CD4-positive, CD25-positive, alpha-beta regulatory T cell (primary cell): Measurements from ENCODE around the gene CLN6. TPM values are rescaled to one million over a fixed set of nuclear protein-coding genes. Genes with fewer than 3 reads are reported as not detected.

Source experiments
- ATAC-seq, 2 donors: fragments of 150-1000 bp; cut with Tn5 transposase; one replicate each; pipeline ENCODE4 v1.10.0; 2021; ENCODE audit warnings: low read depth in 2 of 2, moderate number of reproducible peaks in 2 of 2, moderate library complexity in 1 of 2
- DNase-seq, 3 donors: peaks; one replicate each; pipeline versions ENCODE4 v3.0.0 to v3.0.0-alpha.2; 2012 to 2022; ENCODE audit warnings: mixed read lengths in 1 of 3
- H3K27ac ChIP-seq: one replicate; pipeline ENCODE4 v1.7.0; 2013; ENCODE audit warnings: mild to moderate bottlenecking, low read length; ENCODE audit not compliant: insufficient read depth, poor library complexity, severe bottlenecking
- H3K27me3 ChIP-seq: one replicate; pipeline ENCODE4 v1.7.0; 2013; ENCODE audit warnings: low read length; ENCODE audit not compliant: control insufficient read depth, insufficient read depth
- H3K36me3 ChIP-seq: one replicate; pipeline ENCODE4 v1.7.0; 2013; ENCODE audit warnings: mild to moderate bottlenecking, low read length, moderate library complexity; ENCODE audit not compliant: control insufficient read depth, insufficient read depth
- H3K4me1 ChIP-seq: 2 replicates; pipeline ENCODE4 v1.7.0; 2013; ENCODE audit warnings: mild to moderate bottlenecking, low read length; ENCODE audit not compliant: insufficient read depth, control insufficient read depth, poor library complexity, severe bottlenecking
- H3K4me3 ChIP-seq: one replicate; pipeline ENCODE4 v1.7.0; 2013; ENCODE audit warnings: low read depth, mild to moderate bottlenecking, low read length, moderate library complexity
- H3K9me3 ChIP-seq, 2 experiments: 1 replicate in 1 of 2; 2 replicates in 1 of 2; pipeline ENCODE4 v1.7.0; 2013; ENCODE audit warnings: low read length in 2 of 2, mild to moderate bottlenecking in 1 of 2, moderate library complexity in 1 of 2; ENCODE audit not compliant: control insufficient read depth in 2 of 2
- H3K27ac Mint-ChIP-seq, 3 donors: one replicate each; pipeline ENCODE4 v1.8.0; 2020 to 2022; ENCODE audit warnings: mild to moderate bottlenecking in 3 of 3, mixed read lengths in 3 of 3, moderate library complexity in 2 of 3
- H3K27me3 Mint-ChIP-seq: one replicate; pipeline ENCODE4 v1.8.0; 2022; ENCODE audit warnings: mild to moderate bottlenecking, mixed read lengths
- H3K36me3 Mint-ChIP-seq: one replicate; pipeline ENCODE4 v1.8.0; 2020; ENCODE audit warnings: mixed read lengths
- H3K4me1 Mint-ChIP-seq, 4 donors: one replicate each; pipeline ENCODE4 v1.8.0; 2020 to 2022; ENCODE audit warnings: mixed read lengths in 4 of 4, mild to moderate bottlenecking in 1 of 4
- H3K4me3 Mint-ChIP-seq, 4 donors: one replicate each; pipeline ENCODE4 v1.8.0; 2020 to 2022; ENCODE audit warnings: mild to moderate bottlenecking in 4 of 4, mixed read lengths in 4 of 4, moderate library complexity in 3 of 4
- H3K9me3 Mint-ChIP-seq, 7 donors: one replicate each; pipeline ENCODE4 v1.8.0; 2020 to 2022; ENCODE audit warnings: mixed read lengths in 7 of 7, mild to moderate bottlenecking in 3 of 7, moderate library complexity in 2 of 7
- polyA plus RNA-seq, 4 donors: library from polyadenylated mRNA; unstranded; fragments of 300-500 nt; fragmentation: Illumina TruSeq; gene quantifications; one replicate each; pipeline ENCODE4 v1.2.3, GENCODE V29; 2021
- total RNA-seq: library from RNA; stranded (reverse); gene quantifications from one replicate; pipeline ENCODE4 v1.2.3, GENCODE V29; 2022

The CLN6 gene
- total and polyA plus RNA-seq, 5 donors from 2014 or later = 1.4 to 14.2 (median 1.6) TPM

DNA sequence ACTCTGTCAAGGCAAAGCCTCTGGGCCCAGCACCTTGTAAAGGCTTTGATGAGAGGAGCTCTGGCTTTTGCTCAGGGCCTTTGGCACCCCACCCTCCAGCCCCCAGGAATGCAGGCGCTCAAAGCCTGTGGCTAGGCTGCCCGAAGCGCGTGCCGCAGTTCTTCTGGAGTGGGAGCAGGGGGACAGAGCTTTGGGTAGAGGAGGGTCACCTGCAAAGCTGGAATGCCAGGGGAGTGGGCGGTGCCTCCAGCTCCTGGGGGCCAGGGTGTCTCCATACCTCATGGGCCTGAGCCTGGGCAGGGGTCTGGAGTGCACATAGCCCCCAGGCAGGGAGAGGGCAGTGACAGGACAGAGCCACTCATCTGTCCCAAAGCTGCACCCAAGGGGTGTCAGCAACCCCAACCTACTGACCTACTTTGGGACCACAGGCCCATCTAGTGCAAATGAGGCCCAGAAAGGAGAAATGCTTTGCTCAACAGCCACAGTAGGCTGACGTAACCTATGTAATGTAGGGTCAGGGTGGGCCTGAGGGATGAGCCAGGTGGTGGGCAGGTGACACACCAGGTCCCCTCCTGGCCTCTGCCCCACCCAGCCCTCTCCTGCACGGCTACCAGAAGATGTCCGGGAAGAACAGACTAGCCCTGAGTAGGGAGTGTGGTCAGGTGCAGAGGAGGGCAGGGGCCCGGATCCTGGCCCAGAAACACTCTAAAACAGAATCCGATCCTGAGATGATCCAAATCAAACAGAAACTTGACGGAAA, 22.2 kb downstream of the CLN6 start:
- Mint-ChIP-seq H3K4me1 (peaks cover 0 to 17% (median 4%) of the 10 kb centered on the region in 4 donors), H3K36me3 (peaks cover 3% of the 10 kb centered on the region), H3K4me3 (no peak overlapping the region), H3K9me3 (peaks cover 0 to 1% (median 0%) of the 10 kb centered on the region in 7 donors), H3K27ac (no peak overlapping the region), H3K27me3 (no peaks in the 10 kb centered on the region)
- DNase-seq (no peak), ATAC-seq (no peak)
- H3K27ac ChIP-seq = no peak overlapping the region
- no peaks in the 10 kb centered on the region for H3K27me3 ChIP-seq
- H3K36me3 ChIP-seq = no peaks in the 10 kb centered on the region
- peaks cover 14% of the 10 kb centered on the region for H3K4me1 ChIP-seq
- H3K4me3 ChIP-seq = no peak overlapping the region
- H3K9me3 ChIP-seq = no peaks in the 10 kb centered on the region

DNA sequence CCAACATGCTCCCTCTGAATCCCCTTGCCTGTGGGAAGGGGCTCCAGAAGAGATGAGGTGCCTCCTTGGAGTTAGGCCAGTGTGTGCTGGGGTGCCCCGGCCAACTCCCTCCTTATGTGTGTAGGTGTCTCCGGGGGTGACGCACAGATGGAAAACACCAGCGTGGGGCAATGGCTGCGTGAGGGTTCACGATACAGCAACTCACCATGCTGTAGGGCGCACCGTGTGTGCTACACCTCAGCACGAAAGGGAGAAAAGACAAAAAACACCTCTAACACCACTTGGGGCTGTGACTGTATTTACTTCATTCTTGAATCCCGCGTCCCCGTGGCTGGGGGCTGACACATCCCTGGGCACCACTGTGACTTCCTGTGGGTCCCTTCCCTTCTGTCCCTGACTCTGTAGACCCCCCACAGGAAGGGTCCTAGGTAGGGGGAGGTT, 22.8 kb downstream of the CLN6 start:
- ATAC-seq = no peak
- H3K4me3 ChIP-seq = no peak overlapping the region
- Mint-ChIP-seq H3K36me3 (peaks cover 3% of the 10 kb centered on the region), H3K27ac (no peak overlapping the region), H3K9me3 (peaks cover 0 to 1% (median 0%) of the 10 kb centered on the region in 7 donors), H3K4me3 (no peak overlapping the region), H3K4me1 (peaks cover 0 to 17% (median 1%) of the 10 kb centered on the region in 4 donors), H3K27me3 (no peaks in the 10 kb centered on the region)
- no peak overlapping the region for H3K27ac ChIP-seq
- no peaks in the 10 kb centered on the region for H3K36me3 ChIP-seq
- H3K27me3 ChIP-seq = no peaks in the 10 kb centered on the region
- no peaks in the 10 kb centered on the region for H3K9me3 ChIP-seq
- DNase-seq = no peak
- peaks cover 14% of the 10 kb centered on the region for H3K4me1 ChIP-seq

GRCh38 chr15:68205954-68206539, 23.5 kb downstream of the CLN6 start:
- H3K4me1 Mint-ChIP-seq = peaks cover 0 to 17% (median 1%) of the 10 kb centered on the region in 4 donors
- ATAC-seq (no peak), DNase-seq (no peak)
- H3K9me3 Mint-ChIP-seq = peaks cover 0 to 1% (median 0%) of the 10 kb centered on the region in 7 donors
- Histone ChIP-seq H3K4me1 (peaks cover 14% of the 10 kb centered on the region), H3K4me3 (no peak overlapping the region), H3K36me3 (no peaks in the 10 kb centered on the region), H3K9me3 (no peaks in the 10 kb centered on the region), H3K27ac (no peak overlapping the region), H3K27me3 (no peaks in the 10 kb centered on the region)
- peak overlapping the region in 1 of 3 donors; percentile 56 for H3K27ac Mint-ChIP-seq
- peaks cover 3% of the 10 kb centered on the region for H3K36me3 Mint-ChIP-seq
- H3K4me3 Mint-ChIP-seq = no peak overlapping the region
- H3K27me3 Mint-ChIP-seq = no peaks in the 10 kb centered on the region

DNA sequence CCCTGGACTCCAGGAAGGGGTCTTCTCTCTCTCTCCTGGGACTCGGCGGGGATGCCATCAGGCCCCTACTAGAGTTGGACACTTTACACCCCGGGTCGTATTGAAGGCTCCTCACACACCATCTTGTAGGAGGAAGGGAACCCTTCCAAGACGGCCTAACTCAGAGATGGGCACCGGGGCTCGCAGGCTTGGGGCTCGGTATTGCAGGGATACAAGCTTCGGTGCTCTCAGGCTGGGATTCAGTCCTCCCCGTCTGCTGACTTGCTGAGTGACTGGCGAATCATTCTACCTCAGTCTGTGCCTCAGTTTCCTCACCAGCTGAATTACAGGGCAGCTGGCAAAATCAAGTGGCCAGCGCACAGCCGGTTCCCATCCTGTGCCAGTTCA, 24.0 kb downstream of the CLN6 start:
- Histone ChIP-seq H3K36me3 (no peaks in the 10 kb centered on the region), H3K27ac (no peak overlapping the region), H3K27me3 (no peaks in the 10 kb centered on the region), H3K4me1 (peaks cover 14% of the 10 kb centered on the region), H3K4me3 (no peak overlapping the region), H3K9me3 (no peaks in the 10 kb centered on the region)
- no peak for DNase-seq
- no peak for ATAC-seq
- Mint-ChIP-seq H3K4me1 (peaks cover 0 to 17% (median 1%) of the 10 kb centered on the region in 4 donors), H3K4me3 (no peak overlapping the region), H3K9me3 (peaks cover 0 to 1% (median 0%) of the 10 kb centered on the region in 7 donors), H3K36me3 (peaks cover 3% of the 10 kb centered on the region), H3K27ac (no peak overlapping the region), H3K27me3 (no peaks in the 10 kb centered on the region)

DNA sequence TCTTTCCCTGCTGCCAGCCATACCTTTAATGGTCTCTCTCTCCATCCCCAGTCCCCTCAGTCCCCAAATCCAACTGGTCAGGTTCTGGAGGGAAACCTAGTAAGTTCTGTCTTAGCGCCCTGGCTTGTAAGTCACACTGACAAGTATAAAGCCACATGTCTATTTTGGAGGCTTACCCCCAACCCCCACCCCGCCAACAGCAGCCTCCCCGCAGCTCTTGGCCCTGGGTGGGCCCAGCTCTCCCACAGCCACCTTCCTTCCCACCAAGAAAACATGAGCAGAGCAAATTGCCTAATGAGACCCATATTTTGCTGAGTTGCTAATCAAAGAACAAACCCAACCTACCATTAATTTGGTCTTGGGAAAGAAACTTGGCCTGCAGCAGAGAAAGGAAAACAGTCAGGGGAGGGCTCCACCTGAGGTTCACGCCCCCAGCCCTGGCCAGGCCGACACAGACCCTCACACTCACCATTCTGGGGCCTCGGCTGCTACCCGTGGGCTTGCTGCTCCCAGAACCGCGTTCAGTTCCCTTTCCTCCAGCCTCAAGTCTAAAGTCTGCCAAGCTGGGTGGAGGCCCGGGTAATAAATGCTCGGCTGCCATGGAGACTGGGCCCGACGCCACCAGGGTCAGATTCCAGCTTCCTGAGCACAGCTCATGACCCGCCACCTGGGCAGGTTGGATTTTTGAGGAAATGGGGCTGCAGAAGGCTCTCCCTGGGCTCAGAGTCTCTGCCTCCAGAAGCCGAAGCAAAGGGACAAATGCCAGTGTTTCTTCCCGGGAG, 24.6 kb downstream of the CLN6 start, which contains the start of gene CALML4:
TSS of gene CALML4 (minus strand) at position 557 of the 782 bp plus-strand sequence. CDS start at position 472, 85 bp downstream.
- H3K4me3 ChIP-seq = no peak within 1 kb of the TSS
- H3K4me3 Mint-ChIP-seq = peak within 1 kb of the TSS in 1 of 4 donors; percentile 79

DNA sequence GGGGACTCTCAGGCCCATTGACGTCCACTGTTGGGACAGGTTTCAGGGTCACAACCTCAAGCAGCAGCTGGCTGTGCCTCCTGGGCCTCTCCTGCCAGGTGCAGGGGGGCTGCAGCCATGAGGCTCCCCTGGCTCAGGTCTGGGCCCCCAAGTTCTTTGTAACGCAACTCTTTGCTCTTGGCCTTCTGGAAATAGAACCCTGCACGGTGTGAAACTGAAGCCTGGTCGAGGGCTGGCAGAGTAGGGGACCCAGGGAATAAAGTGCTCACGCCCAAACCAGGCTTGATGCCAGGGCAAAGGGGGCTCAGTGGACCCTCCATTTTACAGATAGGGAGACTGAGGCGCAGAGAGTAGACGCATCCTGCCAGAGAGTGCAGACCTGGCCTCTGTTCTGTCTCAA, 25.2 kb downstream of the CLN6 start:
- ATAC-seq = no peak
- H3K36me3 ChIP-seq = no peaks in the 10 kb centered on the region
- no peaks in the 10 kb centered on the region for H3K27me3 ChIP-seq
- peaks cover 14% of the 10 kb centered on the region for H3K4me1 ChIP-seq
- peaks cover 0 to 10% (median 0%) of the 10 kb centered on the region in 4 donors for H3K4me1 Mint-ChIP-seq
- H3K27ac ChIP-seq = no peak overlapping the region
- DNase-seq = no peak
- peaks cover 3% of the 10 kb centered on the region for H3K36me3 Mint-ChIP-seq
- no peak overlapping the region for H3K27ac Mint-ChIP-seq
- H3K4me3 Mint-ChIP-seq = no peak overlapping the region
- no peaks in the 10 kb centered on the region for H3K9me3 ChIP-seq
- no peaks in the 10 kb centered on the region for H3K27me3 Mint-ChIP-seq
- H3K4me3 ChIP-seq = no peak overlapping the region
- H3K9me3 Mint-ChIP-seq = peaks cover 0 to 1% (median 0%) of the 10 kb centered on the region in 7 donors

More for the DNA sequence above, 24.6 kb downstream of the CLN6 start, which contains the start of gene CALML4:
- Mint-ChIP-seq H3K27me3 (no peaks in the 10 kb centered on the region), H3K9me3 (peaks cover 0 to 1% (median 0%) of the 10 kb centered on the region in 7 donors), H3K4me1 (peaks cover 0 to 14% (median 1%) of the 10 kb centered on the region in 4 donors), H3K27ac (no peak within 1 kb of the TSS), H3K36me3 (peaks cover 3% of the 10 kb centered on the region)
- H3K27me3 ChIP-seq = no peaks in the 10 kb centered on the region
- H3K27ac ChIP-seq = no peak within 1 kb of the TSS
- no peaks in the 10 kb centered on the region for H3K36me3 ChIP-seq
- no peak for ATAC-seq
- no peaks in the 10 kb centered on the region for H3K9me3 ChIP-seq
- peaks cover 14% of the 10 kb centered on the region for H3K4me1 ChIP-seq
- DNase-seq = no peak

DNA sequence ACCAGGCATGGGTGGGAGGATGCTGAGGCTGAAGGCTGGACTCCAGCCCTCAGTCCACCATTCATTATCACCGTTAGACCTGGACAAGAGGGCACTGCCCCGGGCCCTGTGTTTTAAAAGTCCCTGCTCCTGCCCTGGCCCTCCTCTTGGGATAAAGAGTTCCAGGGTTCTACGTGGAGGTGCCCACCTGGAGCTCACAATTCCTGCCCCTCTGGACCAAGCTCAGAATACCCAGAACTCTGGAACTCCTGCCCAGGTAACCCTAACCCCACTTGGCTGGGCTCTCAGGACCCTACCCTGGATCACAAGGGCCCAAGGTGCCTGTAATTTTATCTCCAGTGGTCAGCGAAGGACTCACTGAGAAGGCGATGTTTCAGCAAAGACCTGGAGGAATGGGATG, 25.6 kb downstream of the CLN6 start:
- Mint-ChIP-seq H3K9me3 (peaks cover 0 to 1% (median 0%) of the 10 kb centered on the region in 7 donors), H3K4me3 (no peak overlapping the region), H3K27ac (no peak overlapping the region), H3K36me3 (peaks cover 3% of the 10 kb centered on the region), H3K4me1 (peaks cover 0 to 10% (median 0%) of the 10 kb centered on the region in 4 donors), H3K27me3 (no peaks in the 10 kb centered on the region)
- no peak overlapping the region for H3K27ac ChIP-seq
- no peaks in the 10 kb centered on the region for H3K36me3 ChIP-seq
- ATAC-seq = no peak
- peaks cover 11% of the 10 kb centered on the region for H3K4me1 ChIP-seq
- DNase-seq = no peak
- H3K9me3 ChIP-seq = no peaks in the 10 kb centered on the region
- H3K27me3 ChIP-seq = no peaks in the 10 kb centered on the region
- H3K4me3 ChIP-seq = no peak overlapping the region
